GM18861 (cell line): ENCODE measurements around the gene SMIM7.
"Not testable (repeated sequence)": the region's sequence is repeated elsewhere in the genome, so short reads cannot be mapped to it uniquely, and the experiment has no call there.

Source experiments
- ATAC-seq: cut with Tn5 transposase; IDR thresholded peaks from one replicate; pipeline ENCODE4 v1.9.1; 2021; ENCODE audit not compliant: unreplicated experiment

Gene SMIM7

DNA sequence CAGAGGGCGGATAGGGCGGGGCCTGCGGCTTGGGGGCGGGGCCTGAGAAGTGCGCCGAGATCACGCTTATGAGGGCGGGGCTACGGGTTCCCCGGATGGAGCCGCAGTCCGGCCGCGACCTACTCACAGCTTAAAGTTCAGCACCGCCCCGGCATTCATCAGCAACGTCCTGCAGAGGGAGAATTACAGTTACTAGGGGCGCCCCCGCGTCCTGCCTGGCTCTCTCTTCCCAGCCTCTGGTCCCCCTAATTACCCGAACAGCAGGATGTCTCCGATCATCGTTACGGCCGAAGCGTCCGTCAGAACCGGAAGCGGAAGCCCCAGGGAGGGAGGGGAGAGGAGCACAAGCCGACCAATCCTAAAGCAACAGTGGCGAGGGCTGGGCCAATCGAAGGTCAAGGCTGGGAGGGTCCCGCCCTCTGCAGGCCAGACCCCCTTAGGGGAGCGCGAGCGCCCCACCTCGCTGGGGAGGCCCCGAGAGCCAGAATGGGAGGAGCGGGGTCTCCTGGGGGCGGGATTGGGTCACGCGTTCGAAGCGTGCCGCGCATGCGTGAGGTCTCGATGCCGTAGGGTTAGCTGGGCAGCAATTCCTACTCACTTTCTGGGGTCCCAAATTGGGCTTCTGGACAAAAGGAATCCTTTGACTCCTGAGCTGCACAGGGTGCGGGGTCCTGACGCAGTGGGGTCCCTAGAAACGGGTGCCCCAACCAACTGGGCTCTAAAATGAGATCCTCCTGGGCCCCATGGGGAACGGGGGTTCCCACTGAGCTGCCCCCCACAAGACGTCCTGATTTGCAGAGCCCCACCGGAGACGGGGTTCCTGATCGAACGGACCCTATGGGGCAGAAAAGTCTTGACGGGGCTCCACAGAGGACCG lies at the start of gene SMIM7:
Gene SMIM7 (minus strand): TSS at position 313 of the 877 bp plus-strand sequence. CDS start 34 bp downstream, at position 279.
- ATAC-seq = peak; percentile 79

DNA sequence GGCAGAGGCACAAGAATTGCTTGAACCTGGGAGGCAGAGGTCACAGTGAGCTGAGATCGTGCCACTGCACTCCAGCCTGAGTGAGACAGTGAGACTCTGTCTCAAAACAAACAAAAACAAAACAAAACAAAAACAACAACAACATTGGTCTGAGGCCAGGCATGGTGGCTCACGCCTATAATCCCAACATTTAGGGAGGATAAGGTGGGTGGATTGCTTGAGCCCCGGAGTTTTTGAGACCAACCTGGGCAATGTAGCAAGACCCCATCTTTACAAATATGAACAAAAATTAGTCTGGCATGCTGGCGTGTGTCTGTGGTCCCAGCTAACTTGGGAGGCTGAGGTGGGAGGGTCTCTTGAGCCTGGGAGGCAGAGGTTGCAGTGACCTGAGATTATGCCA lies 43.7 kb upstream of the SMIM7 start:
- ATAC-seq = no peak

DNA sequence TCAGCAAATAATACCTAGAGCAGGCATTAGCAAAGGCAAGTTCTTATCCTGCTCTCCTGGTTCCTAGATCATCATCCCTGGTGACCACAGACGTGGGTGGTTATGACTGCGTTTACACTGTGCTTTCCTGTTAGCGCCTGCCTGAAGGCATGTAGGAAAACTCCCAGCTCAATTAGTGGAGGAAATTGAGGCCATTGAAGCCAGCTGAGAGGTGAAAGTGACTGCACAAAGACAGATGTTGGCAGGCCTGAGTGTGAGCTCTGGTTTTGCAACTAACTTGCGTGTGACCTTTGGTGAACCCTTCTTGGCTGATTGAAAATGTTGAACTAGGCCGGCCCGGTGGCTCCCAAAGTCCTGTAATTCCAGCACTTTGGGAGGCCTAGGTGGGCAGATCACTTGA lies 42.2 kb upstream of the SMIM7 start:
- ATAC-seq = no peak

DNA sequence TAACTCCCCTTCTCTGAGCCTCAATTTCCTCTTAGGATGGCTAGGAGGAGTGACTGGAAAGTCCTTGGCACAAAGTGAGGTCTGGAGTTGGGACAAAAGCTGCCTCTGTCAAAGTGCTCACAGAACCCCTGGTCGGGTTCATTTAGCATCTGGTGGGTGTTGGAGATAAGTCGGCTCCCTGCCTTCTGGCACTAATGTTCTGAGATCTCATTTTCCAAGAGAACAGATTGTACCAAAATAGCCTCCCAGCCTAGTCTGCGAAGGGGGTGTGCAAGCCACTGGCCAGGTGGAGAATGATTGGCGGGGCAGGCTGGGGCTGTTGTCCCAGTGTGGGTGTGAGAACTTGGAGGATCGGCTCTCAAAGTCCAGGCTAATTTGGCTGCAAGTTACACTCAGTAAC lies 39.0 kb upstream of the SMIM7 start:
- ATAC-seq = no peak

DNA sequence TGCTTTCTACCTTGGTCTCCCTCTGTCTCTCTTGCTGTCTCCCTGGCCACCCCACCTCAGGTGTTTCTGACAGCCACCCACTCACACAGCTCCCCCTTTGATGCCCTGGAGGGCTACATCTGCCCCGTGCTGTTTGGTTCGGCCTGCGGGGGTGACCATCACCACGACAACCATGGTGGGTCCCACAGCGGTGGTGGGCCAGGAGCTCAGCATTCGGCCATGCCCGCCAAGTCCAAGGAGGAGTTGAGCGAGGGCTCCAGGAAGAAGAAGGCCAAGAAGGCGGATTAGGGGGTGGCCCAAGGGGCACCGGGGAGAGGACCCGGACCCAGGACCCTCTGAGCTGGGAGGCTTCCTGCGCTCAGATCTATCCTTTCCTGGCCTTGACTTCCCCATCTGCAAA lies 28.1 kb upstream of the SMIM7 start:
- ATAC-seq = no peak

DNA sequence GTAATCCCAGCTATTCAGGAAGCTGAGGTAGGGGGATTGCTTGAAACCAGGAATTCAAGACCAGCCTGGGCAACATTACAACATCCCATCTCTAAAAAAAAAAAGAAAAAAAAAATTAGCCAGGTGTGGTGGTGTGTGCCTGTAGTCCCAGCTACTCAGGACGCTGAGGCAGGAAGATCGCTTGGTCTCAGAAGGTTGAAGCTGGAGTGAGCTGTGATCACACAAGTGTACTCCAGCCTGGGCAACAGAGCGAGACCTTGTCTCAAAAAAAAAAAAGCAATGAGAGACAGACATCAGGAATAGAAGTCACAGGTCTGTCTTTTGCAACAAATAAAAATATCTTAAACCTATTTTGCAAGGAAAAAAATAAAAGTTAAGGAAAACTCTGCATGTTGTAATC lies 24.3 kb upstream of the SMIM7 start:
- no peak for ATAC-seq

DNA sequence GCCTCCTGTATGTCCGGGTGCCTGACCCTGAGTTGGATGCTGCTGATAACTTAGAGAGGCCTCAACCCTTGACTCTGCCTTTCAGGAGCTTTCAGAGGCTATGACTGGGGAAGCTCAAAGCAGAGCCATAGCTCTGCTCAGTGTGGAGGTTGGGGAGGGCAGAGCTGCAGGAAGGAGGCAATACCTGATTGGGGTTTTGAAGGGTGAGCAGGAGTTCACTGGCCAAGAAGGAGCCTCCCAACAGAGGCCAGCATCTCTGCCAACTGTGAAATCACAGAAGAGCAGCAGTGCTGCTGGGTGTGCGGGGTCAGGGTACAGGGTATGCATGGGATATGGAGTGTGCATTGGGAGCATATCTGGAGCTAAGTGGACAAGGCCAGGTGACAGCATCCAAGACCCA lies 22.6 kb upstream of the SMIM7 start:
- no peak for ATAC-seq

DNA sequence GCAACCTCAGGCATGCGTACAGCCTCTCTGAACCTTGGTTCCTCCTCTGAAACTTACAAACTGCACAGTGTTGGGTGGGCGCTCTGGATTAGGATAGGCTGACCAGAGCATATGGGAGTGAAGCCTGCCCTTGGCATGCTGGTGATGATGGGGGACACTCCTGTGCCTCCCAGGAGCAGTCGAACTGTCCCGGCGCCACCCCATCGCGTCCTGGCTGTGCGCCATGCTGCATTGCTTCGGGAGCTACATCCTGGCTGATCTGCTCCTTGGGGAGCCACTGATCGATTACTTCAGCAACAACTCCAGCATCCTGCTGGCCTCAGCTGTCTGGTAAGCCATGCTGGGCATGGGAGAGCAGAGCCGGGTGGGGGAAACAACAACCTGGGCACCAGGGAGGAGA lies 19.9 kb upstream of the SMIM7 start:
- ATAC-seq = no peak

DNA sequence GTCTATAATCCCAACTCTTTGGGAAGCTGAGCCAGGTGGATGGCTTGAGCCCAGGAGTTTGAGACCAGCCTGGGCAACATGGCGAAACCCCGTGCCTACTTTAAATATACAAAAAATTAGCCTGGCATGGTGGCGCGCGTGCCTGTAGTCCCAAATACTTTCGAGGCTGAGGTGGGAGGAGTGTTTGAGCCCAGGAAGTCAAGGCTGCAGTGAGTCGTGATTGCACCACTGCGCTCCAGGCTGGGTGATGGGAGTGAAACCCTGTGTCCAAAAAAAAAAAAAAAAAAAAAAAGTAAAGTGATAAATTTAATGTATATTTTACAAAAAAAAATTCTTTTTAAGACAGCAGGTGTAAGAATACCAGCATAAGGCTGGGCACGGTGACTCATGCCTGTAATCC lies 18.6 kb upstream of the SMIM7 start:
- no peak for ATAC-seq

DNA sequence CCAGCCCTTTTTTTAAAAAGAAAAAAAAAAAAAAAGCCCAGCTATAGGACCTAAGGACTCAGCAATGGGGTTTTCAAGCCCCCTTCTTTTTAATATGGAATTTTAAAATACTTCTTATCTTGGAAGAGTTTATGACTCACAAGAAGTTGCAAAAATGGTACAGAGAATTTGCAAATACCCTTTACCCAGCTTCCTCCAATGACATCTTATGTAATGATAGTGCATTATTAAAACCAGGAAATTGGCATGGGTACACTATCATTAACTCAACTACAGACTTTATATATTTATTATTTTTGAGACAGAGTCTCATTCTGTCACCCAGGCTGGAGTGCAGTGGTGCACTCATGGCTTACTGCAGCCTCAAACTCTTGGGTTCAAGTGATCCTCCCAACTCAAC lies 17.1 kb upstream of the SMIM7 start:
- no peak for ATAC-seq

DNA sequence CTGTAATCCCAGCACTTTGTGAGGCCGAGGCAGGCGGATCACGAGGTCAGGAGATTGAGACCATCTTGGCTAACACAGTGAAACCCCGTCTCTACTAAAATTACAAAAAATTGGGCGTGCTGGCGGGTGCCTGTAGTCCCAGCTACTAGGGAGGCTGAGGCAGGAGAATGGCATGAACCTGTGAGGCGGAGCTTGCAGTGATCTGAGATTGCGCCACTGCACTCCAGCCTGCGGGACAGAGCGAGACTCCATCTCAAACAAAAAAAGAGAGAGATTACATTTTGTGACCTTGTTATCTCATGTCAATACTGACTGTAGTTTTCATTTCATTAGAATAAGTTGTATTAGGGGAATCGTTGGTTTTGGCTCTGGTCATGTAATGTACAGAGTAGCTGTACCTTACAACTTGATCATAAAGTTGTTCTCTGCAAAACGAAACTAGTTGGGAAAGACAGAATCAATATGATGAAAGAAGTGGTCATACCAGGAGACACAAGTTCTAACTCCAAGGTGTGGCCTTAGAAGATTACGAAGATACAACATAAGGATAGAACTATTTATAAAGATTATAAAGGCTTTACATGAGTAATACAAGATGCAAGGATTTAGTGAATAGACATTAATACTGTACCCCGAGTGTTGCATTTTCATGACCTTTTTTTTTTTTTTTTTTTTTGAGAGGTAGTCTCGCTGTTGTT lies 16.3 kb upstream of the SMIM7 start:
- no peak for ATAC-seq

DNA sequence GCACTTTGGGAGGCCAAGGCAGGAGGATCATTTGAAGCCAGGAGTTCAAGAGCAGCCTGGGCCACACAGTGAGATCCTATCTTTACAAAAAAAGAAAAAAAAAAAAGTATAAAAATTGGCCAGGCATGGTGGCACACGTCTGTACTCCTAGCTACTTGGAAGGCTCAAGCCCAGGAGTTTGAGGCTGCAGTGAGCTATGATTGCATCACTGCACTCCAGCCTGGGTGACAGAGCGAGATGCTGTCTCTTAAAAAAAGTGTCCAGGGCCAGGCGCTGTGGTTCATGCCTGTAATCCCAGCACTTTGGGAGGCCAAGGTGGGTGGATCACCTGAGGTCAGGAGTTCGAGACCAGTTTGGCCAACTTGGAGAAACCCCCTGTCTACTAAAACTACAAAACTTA lies 13.9 kb upstream of the SMIM7 start:
- ATAC-seq = not testable (repeated sequence)

DNA sequence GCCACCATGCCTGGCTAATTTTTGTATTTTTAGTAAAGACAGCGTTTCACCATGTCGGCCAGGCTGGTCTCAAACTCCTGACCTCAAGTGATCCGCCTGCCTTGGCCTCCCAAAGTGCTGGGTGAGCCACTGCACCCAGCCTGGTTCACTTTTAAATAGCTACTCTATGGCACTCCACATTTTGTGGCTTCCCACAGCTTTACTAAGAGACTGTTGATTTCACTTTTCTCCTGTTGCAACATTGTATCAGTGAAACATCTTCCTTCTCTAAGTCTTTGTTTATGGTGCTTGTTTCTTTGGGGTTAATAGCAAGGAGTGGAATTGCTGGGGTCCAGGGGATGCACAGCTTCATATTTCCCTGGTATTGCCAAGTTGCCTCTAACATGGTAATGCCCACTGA lies 13.3 kb upstream of the SMIM7 start:
- ATAC-seq = no peak

DNA sequence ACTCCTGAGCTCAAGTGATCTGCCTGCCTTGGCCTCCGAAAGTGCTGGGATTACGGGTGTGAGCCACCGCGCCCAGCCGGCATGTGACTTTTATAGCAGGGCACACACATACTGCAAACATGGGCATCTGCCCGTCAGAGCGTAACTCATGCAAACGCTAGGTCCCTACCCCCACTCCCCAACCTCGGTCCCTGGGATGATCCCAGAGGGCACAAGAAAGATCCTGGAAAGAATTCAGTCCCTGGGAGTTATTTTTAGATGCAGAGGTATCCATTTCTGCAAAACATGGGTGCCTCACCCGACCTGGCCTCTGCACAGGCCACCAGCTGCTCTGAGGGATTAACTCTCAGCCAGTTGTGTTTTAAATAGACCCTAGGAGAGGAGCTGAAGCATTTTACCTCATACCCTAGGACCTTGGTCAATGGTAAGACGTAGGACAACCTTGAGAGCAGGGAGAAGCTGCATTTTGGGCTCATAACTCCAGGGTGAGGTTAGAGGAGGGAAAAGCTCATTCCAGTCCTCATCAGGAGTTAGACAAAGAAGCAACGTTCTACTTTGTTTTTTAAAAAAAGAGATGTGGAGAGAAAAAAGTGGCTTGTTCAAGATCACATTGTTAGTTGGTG lies 11.8 kb upstream of the SMIM7 start:
- no peak for ATAC-seq

DNA sequence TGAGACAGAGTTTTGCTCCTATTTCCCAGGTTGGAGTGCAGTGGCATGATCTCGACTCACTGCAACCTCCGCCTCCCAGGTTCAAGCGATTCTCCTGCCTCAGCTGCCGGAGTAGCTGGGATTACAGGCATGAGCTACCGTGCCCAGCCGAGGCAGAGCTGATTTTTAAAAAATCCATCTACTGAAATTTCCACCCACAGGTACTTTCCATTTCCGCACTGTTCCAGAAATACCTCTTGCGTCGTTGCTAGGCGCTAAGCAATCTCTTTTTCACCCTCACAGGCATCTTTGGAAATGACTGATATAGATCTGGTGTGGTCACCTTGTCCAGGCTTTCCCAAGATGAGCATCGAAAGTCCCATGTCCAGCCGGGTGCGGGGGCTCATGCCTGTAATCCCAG lies 10.3 kb upstream of the SMIM7 start:
- no peak for ATAC-seq

DNA sequence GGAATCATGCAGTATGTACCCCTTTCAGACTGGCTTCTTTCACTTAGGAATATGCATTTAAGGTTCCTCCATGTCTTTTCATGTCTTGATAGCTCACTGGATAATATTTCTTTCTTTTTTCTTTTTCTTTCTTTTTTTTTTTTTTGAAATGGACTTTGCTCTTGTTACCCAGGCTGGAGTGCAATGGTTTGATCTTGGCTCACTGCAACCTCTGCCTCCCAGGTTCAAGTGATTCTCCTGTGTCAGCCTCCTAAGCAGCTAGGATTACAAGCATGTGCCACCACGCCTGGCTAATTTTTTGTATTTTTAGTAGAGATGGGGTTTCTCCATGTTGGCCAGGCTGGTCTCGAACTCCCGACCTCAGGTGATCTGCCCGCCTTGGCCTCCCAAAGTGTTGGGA lies 8.8 kb upstream of the SMIM7 start:
- not testable (repeated sequence) for ATAC-seq

DNA sequence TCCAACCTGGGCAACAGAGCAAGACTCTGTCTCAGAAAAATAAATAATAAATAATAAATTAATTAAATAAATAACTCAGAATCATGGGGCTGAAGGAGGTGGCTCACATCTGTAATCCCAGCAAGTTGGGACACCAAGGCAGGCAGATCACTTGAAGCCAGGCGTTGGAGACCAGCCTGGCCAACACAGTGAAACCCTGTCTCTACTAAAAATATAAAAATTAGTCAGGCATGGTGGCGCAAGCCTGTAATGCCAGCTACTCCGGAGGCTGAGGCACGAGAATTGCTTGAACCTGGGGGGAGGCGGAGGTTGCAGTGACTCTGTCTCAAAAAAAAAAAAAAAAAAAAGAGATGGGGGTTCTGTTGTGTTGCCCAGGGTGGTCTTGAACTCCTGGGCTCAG lies 8.2 kb upstream of the SMIM7 start:
- no peak for ATAC-seq

DNA sequence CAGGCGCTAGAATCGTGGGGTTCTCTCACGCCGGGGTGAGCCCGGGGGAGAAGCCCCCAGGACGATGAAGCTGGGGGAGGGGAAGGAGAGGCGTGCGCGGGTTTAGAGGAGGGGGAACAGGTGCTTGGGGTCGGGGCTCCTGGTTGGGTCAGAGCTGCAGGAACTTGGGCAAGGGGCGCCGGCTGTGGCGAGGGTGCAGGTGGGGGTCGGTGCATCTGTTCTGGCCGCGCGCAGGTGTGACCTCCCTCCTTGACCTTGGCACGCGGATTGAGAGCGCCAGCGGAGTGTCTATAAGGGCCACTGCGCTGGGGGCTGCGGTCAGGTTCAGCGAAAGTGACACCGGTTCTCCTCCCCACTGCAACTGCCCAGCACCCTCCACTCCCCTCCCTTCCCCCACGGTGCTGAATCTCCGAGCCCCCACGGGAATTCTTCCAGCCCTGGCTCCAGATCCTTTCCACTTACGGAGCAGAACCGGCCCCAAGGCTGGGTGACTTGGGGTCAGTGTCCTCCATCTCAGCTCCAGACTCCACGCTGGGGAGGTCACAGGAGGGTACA lies 1.6 kb upstream of the SMIM7 start:
- ATAC-seq = no peak

DNA sequence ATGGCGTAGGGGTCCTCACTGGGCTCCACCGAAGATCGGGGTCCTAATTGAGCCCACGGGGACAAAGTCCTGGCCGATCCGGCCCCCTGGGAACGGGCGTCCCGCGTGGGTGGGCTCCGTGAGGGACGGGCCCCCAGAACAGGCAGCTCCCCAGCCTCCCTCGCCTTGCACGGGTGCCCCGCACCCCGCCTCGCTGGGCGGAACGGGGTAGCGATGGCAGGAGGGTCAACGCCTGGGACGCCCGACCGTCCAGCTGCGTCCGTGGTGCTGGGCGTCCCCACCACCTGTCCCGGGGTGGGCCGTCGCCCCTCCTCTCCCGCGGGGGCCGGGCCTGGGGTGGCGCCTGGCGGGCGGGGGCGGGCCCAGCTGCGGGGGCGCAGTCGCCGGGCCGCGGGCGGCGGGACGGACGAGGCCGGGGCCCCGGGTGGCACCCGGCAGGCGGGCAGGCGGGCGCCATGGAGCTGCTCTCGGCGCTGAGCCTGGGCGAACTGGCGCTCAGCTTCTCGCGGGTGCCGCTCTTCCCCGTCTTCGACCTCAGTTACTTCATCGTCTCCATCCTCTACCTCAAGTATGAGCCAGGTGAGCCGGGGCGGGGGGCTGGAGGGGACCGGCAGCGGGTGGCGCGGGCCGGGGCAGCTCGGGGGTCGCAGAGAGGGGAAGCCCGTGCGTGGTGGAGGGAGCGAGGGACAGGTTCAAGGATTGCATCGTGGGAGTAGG lies 977 bp upstream of the SMIM7 start, which contains the start of gene TMEM38A:
Gene TMEM38A (plus strand): TSS at position 377 of the 717 bp plus-strand sequence. CDS start 79 bp downstream, at position 456.
- ATAC-seq = peak; percentile 18

DNA sequence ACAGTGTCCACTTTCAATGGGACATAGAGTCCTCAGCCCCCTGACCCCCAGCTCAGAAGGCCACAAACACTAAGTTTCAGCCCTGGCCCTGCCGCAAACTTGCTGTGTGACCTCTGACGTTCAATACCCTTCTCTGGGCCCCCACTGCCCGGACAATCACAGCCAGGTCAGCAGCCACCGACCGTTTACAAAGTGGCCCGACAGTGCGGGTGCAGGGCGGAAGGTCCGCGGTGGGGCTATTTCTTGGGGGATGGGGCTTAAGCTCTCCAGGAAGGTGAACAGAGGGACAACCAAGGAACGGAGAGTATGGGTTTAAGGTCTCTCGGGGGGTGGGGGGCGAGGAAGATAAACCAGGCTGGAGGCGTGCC lies 496 bp downstream of the SMIM7 start:
- ATAC-seq = no peak

DNA sequence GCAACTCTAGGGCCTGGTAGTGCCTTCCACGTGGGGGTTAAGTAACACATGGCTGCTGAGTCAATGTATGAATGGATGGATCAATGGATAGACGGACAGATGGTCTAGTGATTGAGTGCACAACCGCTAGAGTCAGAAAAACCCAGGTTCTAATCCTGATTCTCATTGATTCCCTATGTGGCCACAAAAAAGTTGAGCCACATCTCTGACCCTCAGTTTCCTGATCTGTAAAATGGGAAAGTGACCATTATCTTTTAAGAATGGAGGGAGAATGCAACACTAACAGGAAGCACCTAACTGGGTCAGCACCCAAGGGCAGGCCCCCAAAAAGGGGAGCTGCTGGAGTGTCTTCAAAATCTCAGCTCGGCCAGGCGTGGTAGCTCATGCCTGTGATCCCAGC lies 2.6 kb downstream of the SMIM7 start:
- no peak for ATAC-seq
